ENCODE results near the gene SYNGAP1. TPM values are rescaled to one million over a fixed set of nuclear protein-coding genes. Genes with fewer than 3 reads are reported as not detected.
A peak's percentile ranks its signal among the peaks of the same experiment; 100 is the strongest.

The SYNGAP1 gene
- total and polyA plus RNA-seq, 9 of the 15 experiments (the other 6 are each of a cell fraction or from before 2014, with no cell fraction given) = 0.01 to 22.8 (median 3.2) TPM

- no peak overlapping the region for H3K9ac ChIP-seq (ENCODE audit: insufficient read depth in 1 of 2, low read depth in 2 of 2, low read length in 2 of 2)
- no peak overlapping the region for H3K27ac ChIP-seq (ENCODE audit: extremely low read depth, low read depth, low read length)
- FAIRE-seq (no peak), DNase-seq (ENCODE audit: extremely low read depth in 1 of 4, low spot score in 3 of 4) (no peak), ATAC-seq (no peak)
- no peak overlapping the region for H3K4me3 ChIP-seq
- H2AFZ ChIP-seq (ENCODE audit: low read depth, low read length) = no peak overlapping the region; the same call in 1 of the 2 replicates
- no peaks in the 10 kb centered on the region for H4K20me1 ChIP-seq (replicated peaks; ENCODE audit: control insufficient read depth, insufficient read depth, low read length)
- H3K36me3 ChIP-seq (ENCODE audit: control insufficient read depth, insufficient read depth, low read length) = no peaks in the 10 kb centered on the region
- in situ Hi-C loops (cut with MboI) (no loop called here), intact Hi-C loops (cut with micrococcal nuclease) (no loop called here)
- ChIA-PET CTCF (ENCODE audit: low intra/inter-chr PET ratio) (no interaction called here), POLR2A (interaction anchor here (0.6 to 1.1 kb wide), 3 partner anchors 14 to 39 kb away, joined by 3 read pairs; no protein-coding TSS in a partner anchor)
- no peaks in the 10 kb centered on the region for H3K27me3 ChIP-seq (ENCODE audit: control insufficient read depth in 2 of 2, insufficient read depth in 2 of 2, low read length in 2 of 2)
- no peaks in the 10 kb centered on the region for H3K79me2 ChIP-seq (ENCODE audit: control insufficient read depth, insufficient read depth, low read length)
- no peaks in the 10 kb centered on the region for H3K9me3 ChIP-seq (replicated peaks; ENCODE audit: control insufficient read depth, insufficient read depth, low read depth, low read length)
- no TSS peak for BruUV-seq (replicated peaks)
- H3K9me1 ChIP-seq (ENCODE audit: control insufficient read depth, insufficient read depth, low read length) = no peaks in the 10 kb centered on the region
- TF ChIP-seq ZNF282 (CRISPR knock-in tag; IDR thresholded peaks at IDR 0.05) = no peak
- H3K4me2 ChIP-seq (ENCODE audit: insufficient read depth, low read length) = no peak overlapping the region
- 24% methylated on average over 3 of the region's 3 CpGs for WGBS (ENCODE audit: insufficient coverage, low coverage, missing lambda C conversion rate)
- no peaks in the 10 kb centered on the region; a peak in 1 of 5 replicates for H3K4me1 ChIP-seq (replicated peaks in 1 of 2; ENCODE audit: control insufficient read depth in 2 of 2, insufficient read depth in 2 of 2, low read length in 2 of 2)
Observed at GRCh38 chr6:33469661-33470060, 49.8 kb downstream of the SYNGAP1 start.

DNA sequence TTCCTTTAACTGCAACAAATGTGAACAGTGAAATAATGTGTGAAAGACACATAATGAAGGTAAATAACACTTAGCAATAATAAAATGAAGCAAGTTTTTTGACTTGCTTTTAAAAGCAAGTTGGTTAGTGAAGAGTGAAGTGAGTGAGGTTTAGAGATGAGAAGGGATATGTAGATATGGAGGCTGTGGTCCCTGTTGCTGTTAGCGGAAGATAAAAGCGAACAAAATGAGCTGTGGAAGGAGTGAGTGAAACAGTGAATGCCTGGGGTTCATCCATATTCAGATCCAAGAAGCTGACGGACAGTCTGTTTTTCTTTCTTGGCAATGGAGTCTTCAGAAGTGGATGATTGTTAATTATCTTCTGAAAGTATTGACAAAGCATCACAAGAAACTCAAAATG lies 58.0 kb downstream of the SYNGAP1 start:
- DNase-seq (ENCODE audit: extremely low read depth in 1 of 4, low spot score in 3 of 4) = peak in 2 of 4 experiments; percentile 50 to 65
- H2AFZ ChIP-seq (ENCODE audit: low read depth, low read length) = peak overlapping the region; percentile 60
- WGBS (ENCODE audit: insufficient coverage, low coverage, missing lambda C conversion rate) = 2% methylated on average over 3 of the region's 3 CpGs
- TF ChIP-seq, protein P1, sequence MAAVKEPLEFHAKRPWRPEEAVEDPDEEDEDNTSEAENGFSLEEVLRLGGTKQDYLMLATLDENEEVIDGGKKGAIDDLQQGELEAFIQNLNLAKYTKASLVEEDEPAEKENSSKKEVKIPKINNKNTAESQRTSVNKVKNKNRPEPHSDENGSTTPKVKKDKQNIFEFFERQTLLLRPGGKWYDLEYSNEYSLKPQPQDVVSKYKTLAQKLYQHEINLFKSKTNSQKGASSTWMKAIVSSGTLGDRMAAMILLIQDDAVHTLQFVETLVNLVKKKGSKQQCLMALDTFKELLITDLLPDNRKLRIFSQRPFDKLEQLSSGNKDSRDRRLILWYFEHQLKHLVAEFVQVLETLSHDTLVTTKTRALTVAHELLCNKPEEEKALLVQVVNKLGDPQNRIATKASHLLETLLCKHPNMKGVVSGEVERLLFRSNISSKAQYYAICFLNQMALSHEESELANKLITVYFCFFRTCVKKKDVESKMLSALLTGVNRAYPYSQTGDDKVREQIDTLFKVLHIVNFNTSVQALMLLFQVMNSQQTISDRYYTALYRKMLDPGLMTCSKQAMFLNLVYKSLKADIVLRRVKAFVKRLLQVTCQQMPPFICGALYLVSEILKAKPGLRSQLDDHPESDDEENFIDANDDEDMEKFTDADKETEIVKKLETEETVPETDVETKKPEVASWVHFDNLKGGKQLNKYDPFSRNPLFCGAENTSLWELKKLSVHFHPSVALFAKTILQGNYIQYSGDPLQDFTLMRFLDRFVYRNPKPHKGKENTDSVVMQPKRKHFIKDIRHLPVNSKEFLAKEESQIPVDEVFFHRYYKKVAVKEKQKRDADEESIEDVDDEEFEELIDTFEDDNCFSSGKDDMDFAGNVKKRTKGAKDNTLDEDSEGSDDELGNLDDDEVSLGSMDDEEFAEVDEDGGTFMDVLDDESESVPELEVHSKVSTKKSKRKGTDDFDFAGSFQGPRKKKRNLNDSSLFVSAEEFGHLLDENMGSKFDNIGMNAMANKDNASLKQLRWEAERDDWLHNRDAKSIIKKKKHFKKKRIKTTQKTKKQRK (IDR thresholded peaks at IDR 0.05; ENCODE audit: borderline replicate concordance, low read depth, low read length) = no peak
- peak; percentile 58 for TF ChIP-seq SMARCA4 (IDR thresholded peaks at IDR 0.05)
- TF ChIP-seq RCOR1 (IDR thresholded peaks at IDR 0.05; ENCODE audit: borderline replicate concordance in 1 of 2, low read depth in 2 of 2, low read length in 2 of 2) = peak in 1 of 2 experiments; percentile 19; a peak in 1 of 4 replicates
- TF ChIP-seq, protein P2, sequence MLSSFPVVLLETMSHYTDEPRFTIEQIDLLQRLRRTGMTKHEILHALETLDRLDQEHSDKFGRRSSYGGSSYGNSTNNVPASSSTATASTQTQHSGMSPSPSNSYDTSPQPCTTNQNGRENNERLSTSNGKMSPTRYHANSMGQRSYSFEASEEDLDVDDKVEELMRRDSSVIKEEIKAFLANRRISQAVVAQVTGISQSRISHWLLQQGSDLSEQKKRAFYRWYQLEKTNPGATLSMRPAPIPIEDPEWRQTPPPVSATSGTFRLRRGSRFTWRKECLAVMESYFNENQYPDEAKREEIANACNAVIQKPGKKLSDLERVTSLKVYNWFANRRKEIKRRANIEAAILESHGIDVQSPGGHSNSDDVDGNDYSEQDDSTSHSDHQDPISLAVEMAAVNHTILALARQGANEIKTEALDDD (IDR thresholded peaks at IDR 0.05) = 0 out of 2 replicates have a peak, but pooled peaks have one; percentile 28
- TF ChIP-seq HNRNPLL (IDR thresholded peaks at IDR 0.05; ENCODE audit: low read depth, low read length, poor library complexity, severe bottlenecking) = no peak
- TF ChIP-seq DPF2 (IDR thresholded peaks at IDR 0.05) = peak; percentile 59; the same call in 1 of the 2 replicates
- no peak for TF ChIP-seq ZNF175 (CRISPR knock-in tag; IDR thresholded peaks at IDR 0.05; ENCODE audit: low read depth)
- TF ChIP-seq CBFA2T3 (IDR thresholded peaks at IDR 0.05) = peak; percentile 74
- TF ChIP-seq TCF3 (CRISPR knock-in tag; IDR thresholded peaks at IDR 0.05) = peak; percentile 69
- peak; percentile 24; the same call in 1 of the 2 replicates for TF ChIP-seq MTA2 (IDR thresholded peaks at IDR 0.05; ENCODE audit: low read depth)

More for the DNA sequence above, 58.0 kb downstream of the SYNGAP1 start:
- Histone ChIP-seq H3K27ac (ENCODE audit: extremely low read depth, low read depth, low read length) (no peak overlapping the region), H3K4me2 (ENCODE audit: insufficient read depth, low read length) (peak overlapping the region; percentile 11; the same call in 1 of the 2 replicates), H3K79me2 (ENCODE audit: control insufficient read depth, insufficient read depth, low read length) (no peaks in the 10 kb centered on the region), H3K27me3 (ENCODE audit: control insufficient read depth in 2 of 2, insufficient read depth in 2 of 2, low read length in 2 of 2) (no peaks in the 10 kb centered on the region), H4K20me1 (replicated peaks; ENCODE audit: control insufficient read depth, insufficient read depth, low read length) (no peaks in the 10 kb centered on the region), H3K36me3 (ENCODE audit: control insufficient read depth, insufficient read depth, low read length) (no peaks in the 10 kb centered on the region), H3K9ac (ENCODE audit: insufficient read depth in 1 of 2, low read depth in 2 of 2, low read length in 2 of 2) (no peak overlapping the region), H3K9me3 (replicated peaks; ENCODE audit: control insufficient read depth, insufficient read depth, low read depth, low read length) (no peaks in the 10 kb centered on the region), H3K9me1 (ENCODE audit: control insufficient read depth, insufficient read depth, low read length) (no peaks in the 10 kb centered on the region), H3K4me1 (replicated peaks in 1 of 2; ENCODE audit: control insufficient read depth in 2 of 2, insufficient read depth in 2 of 2, low read length in 2 of 2) (peaks cover 7 to 9% of the 10 kb centered on the region in 2 experiments; a peak in 4 of 5 replicates), H3K4me3 (no peak overlapping the region)
- ChIA-PET POLR2A (interaction anchor here (0.8 to 1.6 kb wide), 4 partner anchors 13 to 21 kb away, joined by 3 to 6 read pairs (median 3); no protein-coding TSS in a partner anchor), CTCF (ENCODE audit: low intra/inter-chr PET ratio) (no interaction called here)
- BruUV-seq (replicated peaks) = no TSS peak
- in situ Hi-C loops (cut with MboI) (no loop called here), intact Hi-C loops (cut with micrococcal nuclease) (no loop called here)
- FAIRE-seq (peak; percentile 75), ATAC-seq (peak; percentile 85)
